Rectal smooth muscle tissue (tissue), 1 donor: ENCODE data around the gene CDH13.

Experiments
- H3K27ac ChIP-seq: one replicate; pipeline ENCODE4 v1.7.0; 2013; ENCODE audit warnings: low read depth, low read length, inconsistent platforms
- H3K27me3 ChIP-seq: one replicate; pipeline ENCODE4 v1.7.0; 2013; ENCODE audit warnings: low read length; ENCODE audit not compliant: control insufficient read depth, insufficient read depth
- H3K36me3 ChIP-seq: one replicate; pipeline ENCODE4 v1.7.0; 2013; ENCODE audit warnings: low read length; ENCODE audit not compliant: control insufficient read depth, insufficient read depth
- H3K4me1 ChIP-seq: one replicate; pipeline ENCODE4 v1.7.0; 2013; ENCODE audit warnings: low read length; ENCODE audit not compliant: control insufficient read depth, insufficient read depth
- H3K4me3 ChIP-seq: one replicate; pipeline ENCODE4 v1.7.0; 2013; ENCODE audit warnings: low read length
- H3K9ac ChIP-seq: one replicate; pipeline ENCODE4 v1.7.0; 2013; ENCODE audit warnings: low read length

The CDH13 gene

GRCh38 chr16:83390759-83391158, 764.0 kb downstream of the CDH13 start:
- Histone ChIP-seq H3K9ac (no peak overlapping the region), H3K4me3 (no peak overlapping the region), H3K36me3 (no peaks in the 10 kb centered on the region), H3K27ac (no peak overlapping the region), H3K27me3 (no peaks in the 10 kb centered on the region), H3K4me1 (no peaks in the 10 kb centered on the region)

GRCh38 chr16:83392743-83393142, 766.0 kb downstream of the CDH13 start:
- Histone ChIP-seq H3K27ac (no peak overlapping the region), H3K9ac (no peak overlapping the region), H3K27me3 (no peaks in the 10 kb centered on the region), H3K36me3 (no peaks in the 10 kb centered on the region), H3K4me3 (no peak overlapping the region), H3K4me1 (no peaks in the 10 kb centered on the region)

- no peaks in the 10 kb centered on the region for H3K36me3 ChIP-seq
- no peaks in the 10 kb centered on the region for H3K4me1 ChIP-seq
- H3K27me3 ChIP-seq: no peaks in the 10 kb centered on the region
- no peak overlapping the region for H3K4me3 ChIP-seq
- H3K27ac ChIP-seq: no peak overlapping the region
- H3K9ac ChIP-seq: no peak overlapping the region
Measured at GRCh38 chr16:83393196-83393981, 766.6 kb downstream of the CDH13 start.

DNA sequence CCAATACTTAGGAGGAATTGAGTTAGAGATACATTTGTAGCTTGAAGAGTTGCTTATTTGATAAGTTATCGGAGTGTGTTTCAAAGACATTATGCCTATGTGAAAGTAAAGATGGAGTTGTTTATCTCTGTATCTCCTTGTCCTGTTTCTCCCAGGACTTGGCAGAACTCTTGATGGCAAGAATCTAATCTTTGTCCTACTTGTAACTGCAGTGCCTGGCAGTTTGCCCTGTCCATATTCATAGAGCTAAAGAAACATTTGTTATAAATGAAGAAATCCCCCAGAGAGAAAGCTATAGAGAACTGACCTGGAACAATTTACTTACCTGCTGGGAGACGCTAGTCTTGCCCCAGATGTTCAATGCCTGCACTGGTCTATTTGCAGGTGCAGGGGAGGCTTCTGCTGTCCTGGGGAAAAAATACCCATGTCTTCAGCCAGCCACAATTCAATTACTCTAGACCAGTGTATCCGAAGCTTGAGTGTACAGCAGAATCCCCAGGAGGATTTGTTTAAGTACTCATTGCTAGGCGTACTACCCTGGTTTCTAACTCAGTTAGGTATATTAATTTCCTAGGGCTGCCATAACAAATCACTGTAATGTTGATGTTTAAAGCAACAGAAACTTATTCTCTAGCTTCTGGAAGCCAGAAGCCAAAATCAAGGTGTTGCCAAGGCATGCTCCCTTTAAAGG, 771.0 kb downstream of the CDH13 start:
- no peaks in the 10 kb centered on the region for H3K4me1 ChIP-seq
- no peak overlapping the region for H3K27ac ChIP-seq
- no peak overlapping the region for H3K4me3 ChIP-seq
- no peaks in the 10 kb centered on the region for H3K27me3 ChIP-seq
- no peak overlapping the region for H3K9ac ChIP-seq
- no peaks in the 10 kb centered on the region for H3K36me3 ChIP-seq

DNA sequence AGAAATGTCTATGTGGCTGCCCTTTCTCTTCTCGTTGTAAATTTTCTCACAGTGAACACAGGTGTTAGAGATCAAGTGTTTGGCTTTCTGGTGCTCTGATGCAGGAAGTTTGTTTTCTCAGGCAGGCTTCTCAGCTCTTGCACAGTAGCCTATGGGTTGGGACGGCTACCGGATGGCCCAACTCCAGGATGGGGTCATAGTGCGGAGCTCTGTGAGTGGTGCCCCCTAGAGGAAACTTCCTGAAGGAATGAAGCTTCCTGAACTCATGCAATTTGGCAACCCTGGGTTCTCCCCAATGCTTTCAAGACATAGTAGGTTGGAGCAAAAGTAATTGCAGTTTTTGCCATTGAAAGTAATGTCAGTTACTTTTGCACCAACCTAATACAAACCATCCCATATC, 773.5 kb downstream of the CDH13 start:
- Histone ChIP-seq H3K27ac (no peak overlapping the region), H3K4me3 (no peak overlapping the region), H3K27me3 (no peaks in the 10 kb centered on the region), H3K36me3 (no peaks in the 10 kb centered on the region), H3K9ac (no peak overlapping the region), H3K4me1 (no peaks in the 10 kb centered on the region)

DNA sequence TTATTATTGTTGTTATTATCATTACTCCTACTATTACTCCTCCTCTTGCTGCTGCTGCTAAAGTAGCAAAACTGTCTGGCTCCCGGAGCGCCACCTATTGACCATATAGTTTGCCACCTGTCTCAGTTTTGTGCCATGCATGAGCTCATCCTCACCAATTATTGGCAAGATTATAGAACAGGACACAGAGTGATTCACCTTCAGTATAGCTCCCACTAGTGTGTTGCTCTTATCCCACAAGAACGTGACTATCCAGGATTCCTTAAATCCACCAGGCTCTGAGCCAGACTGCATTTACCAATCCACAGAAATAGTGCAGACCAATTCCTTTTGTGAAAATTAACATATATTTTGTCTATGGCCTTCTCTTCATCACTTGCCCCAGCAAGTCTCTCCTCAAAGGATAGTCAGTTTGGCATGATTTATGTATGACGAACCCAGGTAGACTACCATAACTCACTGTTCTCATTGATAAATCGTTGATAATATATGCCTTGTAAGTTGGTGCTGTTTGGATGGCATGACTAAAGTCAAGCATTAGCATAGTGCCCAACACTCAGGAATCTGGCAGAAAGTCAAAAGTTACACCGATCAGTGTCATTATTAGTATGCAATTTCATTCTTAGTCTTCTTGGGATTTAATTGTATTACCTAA, 775.5 kb downstream of the CDH13 start:
- Histone ChIP-seq H3K27me3 (no peaks in the 10 kb centered on the region), H3K36me3 (no peaks in the 10 kb centered on the region), H3K9ac (no peak overlapping the region), H3K4me1 (no peaks in the 10 kb centered on the region), H3K4me3 (no peak overlapping the region), H3K27ac (no peak overlapping the region)

GRCh38 chr16:83402967-83403366, 776.2 kb downstream of the CDH13 start:
- H3K4me1 ChIP-seq: no peaks in the 10 kb centered on the region
- no peak overlapping the region for H3K4me3 ChIP-seq
- no peak overlapping the region for H3K9ac ChIP-seq
- H3K36me3 ChIP-seq: no peaks in the 10 kb centered on the region
- H3K27ac ChIP-seq: no peak overlapping the region
- H3K27me3 ChIP-seq: no peaks in the 10 kb centered on the region

DNA sequence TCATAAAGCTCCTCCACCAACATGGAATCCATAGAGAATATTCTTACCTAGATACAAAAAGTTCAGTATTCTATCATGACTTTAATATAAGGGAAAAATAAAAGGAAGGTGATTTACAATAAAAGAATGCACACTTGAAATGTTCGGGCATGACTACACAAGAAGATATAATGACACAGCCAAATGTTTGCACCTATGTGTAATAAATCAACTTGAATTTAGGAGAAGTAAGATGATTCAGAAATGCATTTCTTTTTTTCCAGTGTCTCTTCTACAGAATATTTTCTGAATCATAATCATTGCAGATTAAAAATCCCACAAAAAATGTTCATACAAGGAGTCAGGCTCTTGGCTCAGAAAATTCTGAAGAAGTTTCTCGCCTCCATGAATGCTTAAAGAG, 777.0 kb downstream of the CDH13 start:
- no peaks in the 10 kb centered on the region for H3K36me3 ChIP-seq
- H3K27ac ChIP-seq: no peak overlapping the region
- no peak overlapping the region for H3K9ac ChIP-seq

GRCh38 chr16:83404261-83404660, 777.5 kb downstream of the CDH13 start:
- H3K4me3 ChIP-seq: no peak overlapping the region
- no peaks in the 10 kb centered on the region for H3K36me3 ChIP-seq
- H3K4me1 ChIP-seq: no peaks in the 10 kb centered on the region
- no peaks in the 10 kb centered on the region for H3K27me3 ChIP-seq
- no peak overlapping the region for H3K27ac ChIP-seq
- H3K9ac ChIP-seq: no peak overlapping the region

More for the DNA sequence above, 777.0 kb downstream of the CDH13 start:
- Histone ChIP-seq H3K4me3 (no peak overlapping the region), H3K4me1 (no peaks in the 10 kb centered on the region), H3K27me3 (no peaks in the 10 kb centered on the region)

DNA sequence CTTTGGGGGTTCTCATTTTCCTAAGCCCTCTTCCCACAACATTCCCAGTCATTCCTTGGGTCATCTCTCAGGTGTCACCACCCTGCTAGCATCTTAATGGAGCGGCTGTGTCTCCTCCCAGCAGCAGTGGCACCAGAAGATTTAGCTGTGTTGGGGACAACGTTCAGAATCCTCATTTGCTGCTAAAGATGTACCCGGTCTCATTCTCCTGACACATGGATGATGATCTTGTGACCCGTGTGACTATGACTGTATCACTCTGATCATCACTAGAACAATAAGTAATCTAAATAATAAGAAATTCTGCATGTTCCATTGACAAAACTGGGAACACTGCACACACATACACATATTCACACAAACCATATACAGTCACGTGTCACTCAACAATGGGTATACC, 781.2 kb downstream of the CDH13 start:
- no peak overlapping the region for H3K9ac ChIP-seq
- no peaks in the 10 kb centered on the region for H3K27me3 ChIP-seq
- no peak overlapping the region for H3K4me3 ChIP-seq
- H3K4me1 ChIP-seq: no peaks in the 10 kb centered on the region
- no peaks in the 10 kb centered on the region for H3K36me3 ChIP-seq
- no peak overlapping the region for H3K27ac ChIP-seq

DNA sequence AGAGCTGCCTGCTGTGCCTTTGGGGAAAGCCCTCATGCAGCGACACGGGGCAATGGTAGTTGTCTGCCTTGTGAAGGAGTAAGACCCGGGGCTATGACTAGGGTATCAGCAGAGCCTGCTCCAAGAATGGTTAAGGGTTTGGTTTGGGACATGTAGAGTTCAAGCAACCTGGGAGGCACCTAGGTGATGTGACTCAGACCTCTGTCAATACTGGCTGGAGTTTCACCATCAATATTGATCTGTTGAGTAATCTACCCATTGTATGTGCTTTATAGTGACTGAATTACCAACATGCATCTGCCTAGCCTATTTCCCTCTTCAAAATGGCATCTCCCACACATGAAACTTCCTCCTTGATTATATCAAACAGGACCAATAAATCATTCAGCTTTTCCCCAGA, 782.6 kb downstream of the CDH13 start:
- Histone ChIP-seq H3K4me3 (no peak overlapping the region), H3K9ac (no peak overlapping the region), H3K36me3 (no peaks in the 10 kb centered on the region), H3K27ac (no peak overlapping the region), H3K27me3 (no peaks in the 10 kb centered on the region), H3K4me1 (no peaks in the 10 kb centered on the region)

GRCh38 chr16:83418565-83418964, 791.8 kb downstream of the CDH13 start:
- H3K36me3 ChIP-seq: no peaks in the 10 kb centered on the region
- H3K4me1 ChIP-seq: no peaks in the 10 kb centered on the region
- H3K9ac ChIP-seq: no peak overlapping the region
- H3K27me3 ChIP-seq: no peaks in the 10 kb centered on the region
- no peak overlapping the region for H3K27ac ChIP-seq
- H3K4me3 ChIP-seq: no peak overlapping the region
